Measurements from ENCODE around the gene TMEM131.
"Not testable (repeated sequence)": the region's sequence is repeated elsewhere in the genome, so short reads cannot be mapped to it uniquely, and the experiment has no call there.

Gene TMEM131

DNA sequence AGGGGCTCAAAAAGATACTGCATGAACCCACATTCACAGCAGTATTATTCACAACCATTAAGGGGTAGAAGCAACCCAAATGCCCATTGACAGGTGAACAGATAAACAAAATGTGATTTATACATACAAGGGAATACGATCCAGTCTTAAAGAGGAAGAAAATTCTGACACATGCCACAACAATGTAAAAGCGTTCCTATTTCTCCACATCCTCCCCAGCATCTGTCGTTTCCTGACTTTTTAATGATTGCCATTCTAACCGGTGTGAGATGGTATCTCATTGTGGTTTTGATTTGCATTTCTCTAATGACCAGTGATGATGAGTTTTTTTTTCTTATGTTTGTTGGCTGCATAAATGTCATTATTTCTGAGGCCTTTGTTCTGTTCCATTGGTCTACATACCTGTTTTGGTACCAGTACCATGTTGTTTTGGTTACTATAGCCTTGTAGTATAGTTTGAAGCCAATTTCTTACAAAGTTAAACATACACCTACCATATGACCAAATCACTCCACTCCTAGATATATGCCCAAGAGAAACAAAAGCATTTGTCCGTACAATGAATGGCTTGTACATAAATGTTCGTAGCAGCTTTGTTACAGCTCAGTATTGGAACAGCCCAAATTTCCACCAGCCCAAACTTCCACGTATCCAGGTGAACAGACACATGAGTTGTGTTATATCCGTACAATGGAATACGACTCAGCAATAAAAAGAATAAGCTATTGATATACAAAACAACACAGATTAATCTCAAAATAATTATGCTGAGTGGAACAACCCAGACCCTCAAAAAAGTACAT, 85.1 kb downstream of the TMEM131 start:
- 100% methylated on average over 2 to 3 of the region's 9 CpGs for whole genome bisulfite sequencing, 2 experiments (ENCODE audit: insufficient coverage in 2 of 2)
- H3K27ac ChIP-seq (ENCODE audit: low read depth, low read length, severe bottlenecking): no peak overlapping the region
- peaks cover 19% of the 10 kb centered on the region for H3K36me3 ChIP-seq (ENCODE audit: control insufficient read depth, insufficient read depth, low read length)
- H3K9me3 ChIP-seq (ENCODE audit: control insufficient read depth, low read length): no peaks in the 10 kb centered on the region
- no peak overlapping the region for H3K4me3 ChIP-seq (ENCODE audit: extremely low read depth, insufficient read depth, low read length, poor library complexity, severe bottlenecking)
- no peaks in the 10 kb centered on the region for H3K4me1 ChIP-seq (ENCODE audit: control insufficient read depth, insufficient read depth, low read length, poor library complexity, severe bottlenecking)

DNA sequence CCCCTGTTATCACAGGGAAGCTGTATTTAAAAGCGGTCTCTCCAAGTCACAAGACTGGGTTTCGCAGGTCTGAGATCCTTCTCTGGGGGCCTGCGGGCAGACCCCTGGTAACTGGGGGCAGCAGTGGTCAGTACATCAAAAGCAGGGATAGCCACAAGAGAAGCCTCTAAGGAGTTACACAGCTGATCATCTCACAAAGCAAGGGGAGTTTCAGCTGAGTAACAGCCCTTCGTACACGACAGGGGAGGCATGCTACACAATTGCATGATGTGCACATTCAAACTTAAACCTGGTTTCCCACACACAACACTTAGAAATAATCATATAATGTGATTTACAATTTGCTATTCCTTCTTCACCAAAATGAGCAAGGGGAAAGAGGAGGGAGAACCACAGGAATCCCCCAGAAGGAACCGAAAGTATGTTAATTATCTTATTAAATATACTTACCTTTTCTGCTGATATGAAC, 87.5 kb downstream of the TMEM131 start:
- Histone ChIP-seq H3K36me3 (ENCODE audit: control insufficient read depth, insufficient read depth, low read length) (peaks cover 22% of the 10 kb centered on the region), H3K27ac (ENCODE audit: low read depth, low read length, severe bottlenecking) (no peak overlapping the region), H3K9me3 (ENCODE audit: control insufficient read depth, low read length) (no peaks in the 10 kb centered on the region), H3K4me3 (ENCODE audit: extremely low read depth, insufficient read depth, low read length, poor library complexity, severe bottlenecking) (no peak overlapping the region), H3K4me1 (ENCODE audit: control insufficient read depth, insufficient read depth, low read length, poor library complexity, severe bottlenecking) (no peaks in the 10 kb centered on the region)
- 88% methylated on average over 3 of the region's 6 CpGs; no CpG with 5 or more reads in 1 of the 2 experiments for WGBS, 2 experiments (ENCODE audit: insufficient coverage in 2 of 2)

DNA sequence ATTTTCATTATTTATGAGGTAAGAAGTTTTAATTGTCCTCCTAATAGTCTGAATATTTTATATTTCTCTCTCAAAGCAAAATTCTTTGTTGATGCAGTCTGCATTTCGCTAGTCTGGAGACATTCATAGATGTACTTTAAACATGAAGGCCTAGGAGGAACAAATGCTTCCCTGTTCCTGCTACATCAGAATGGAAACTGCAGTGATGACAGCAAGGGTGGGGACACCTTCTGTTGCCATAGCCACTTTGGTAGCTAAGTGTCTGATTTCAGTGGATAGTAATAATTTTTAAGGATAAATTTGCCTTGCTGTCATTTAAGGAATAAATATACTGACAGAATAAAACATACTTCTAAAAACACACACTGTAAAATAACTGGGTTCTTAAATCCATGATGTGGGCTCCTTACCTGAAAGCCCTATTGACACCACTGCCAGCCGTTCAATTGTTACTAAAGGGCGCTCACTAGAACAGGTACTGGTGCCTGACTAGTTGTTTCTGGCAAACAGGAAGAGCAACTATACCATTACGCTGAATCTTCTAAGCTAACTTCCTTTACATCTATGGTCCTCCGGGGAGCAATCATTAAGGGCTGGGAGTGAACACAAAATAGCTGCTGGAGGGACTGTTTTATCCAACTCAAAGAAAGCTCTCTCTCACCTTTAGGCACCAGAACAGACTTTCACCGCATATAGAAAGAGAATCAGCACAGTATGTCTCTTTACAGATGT, 88.2 kb downstream of the TMEM131 start:
- Histone ChIP-seq H3K36me3 (ENCODE audit: control insufficient read depth, insufficient read depth, low read length) (peaks cover 22% of the 10 kb centered on the region), H3K27ac (ENCODE audit: low read depth, low read length, severe bottlenecking) (no peak overlapping the region), H3K4me3 (ENCODE audit: extremely low read depth, insufficient read depth, low read length, poor library complexity, severe bottlenecking) (no peak overlapping the region), H3K9me3 (ENCODE audit: control insufficient read depth, low read length) (no peaks in the 10 kb centered on the region), H3K4me1 (ENCODE audit: control insufficient read depth, insufficient read depth, low read length, poor library complexity, severe bottlenecking) (no peaks in the 10 kb centered on the region)
- WGBS, 2 experiments (ENCODE audit: insufficient coverage in 2 of 2): 91 to 100% methylated on average over 3 of the region's 6 CpGs

DNA sequence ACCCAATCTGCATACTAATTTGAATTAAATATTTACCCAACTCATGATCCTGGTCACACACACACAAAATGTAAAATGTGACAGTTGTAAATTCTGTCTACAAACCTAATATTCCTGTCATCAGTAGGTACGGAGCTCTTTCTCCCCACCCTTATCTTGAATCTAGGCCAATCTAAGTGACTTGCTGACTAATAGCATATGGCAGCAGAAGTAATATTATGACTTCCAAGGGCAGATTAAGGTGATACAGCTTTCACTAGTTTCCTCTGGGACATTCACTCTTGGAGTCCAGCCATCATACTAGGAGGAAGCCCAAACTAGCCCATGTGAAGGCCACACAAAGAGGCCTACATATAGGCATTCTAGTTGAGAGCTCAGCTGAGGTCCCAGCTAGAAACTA, 89.4 kb downstream of the TMEM131 start:
- H3K27ac ChIP-seq (ENCODE audit: low read depth, low read length, severe bottlenecking): no peak overlapping the region
- no peak overlapping the region for H3K4me3 ChIP-seq (ENCODE audit: extremely low read depth, insufficient read depth, low read length, poor library complexity, severe bottlenecking)
- H3K4me1 ChIP-seq (ENCODE audit: control insufficient read depth, insufficient read depth, low read length, poor library complexity, severe bottlenecking): no peaks in the 10 kb centered on the region
- 100% methylated on average over 1 of the region's 1 CpG; no CpG with 5 or more reads in 1 of the 2 experiments for WGBS, 2 experiments (ENCODE audit: insufficient coverage in 2 of 2)
- no peaks in the 10 kb centered on the region for H3K9me3 ChIP-seq (ENCODE audit: control insufficient read depth, low read length)
- peaks cover 22% of the 10 kb centered on the region for H3K36me3 ChIP-seq (ENCODE audit: control insufficient read depth, insufficient read depth, low read length)

DNA sequence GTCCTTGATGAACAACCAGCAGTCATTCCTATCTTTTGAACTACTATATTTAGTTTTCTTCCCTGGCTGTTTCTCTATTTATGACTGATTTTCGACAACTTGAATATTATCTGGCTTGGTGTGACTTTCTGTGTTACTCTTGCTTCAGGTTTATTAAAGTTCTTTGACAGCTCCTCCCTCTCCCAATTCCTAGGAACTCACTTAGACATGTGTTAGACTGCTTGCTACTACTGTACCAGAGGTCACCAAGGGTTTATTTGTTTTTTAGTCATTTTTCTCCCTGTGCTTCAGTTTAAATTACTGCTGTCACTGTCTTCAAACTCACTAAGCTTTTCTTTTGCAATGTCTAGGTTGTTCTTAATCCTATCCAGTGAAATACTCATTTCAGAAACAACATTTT, 90.5 kb downstream of the TMEM131 start:
- Histone ChIP-seq H3K9me3 (ENCODE audit: control insufficient read depth, low read length) (no peaks in the 10 kb centered on the region), H3K4me1 (ENCODE audit: control insufficient read depth, insufficient read depth, low read length, poor library complexity, severe bottlenecking) (no peaks in the 10 kb centered on the region), H3K27ac (ENCODE audit: low read depth, low read length, severe bottlenecking) (no peak overlapping the region), H3K36me3 (ENCODE audit: control insufficient read depth, insufficient read depth, low read length) (peaks cover 22% of the 10 kb centered on the region), H3K4me3 (ENCODE audit: extremely low read depth, insufficient read depth, low read length, poor library complexity, severe bottlenecking) (no peak overlapping the region)
- no CpG with 5 or more reads among the region's 1 CpG for WGBS, 2 experiments (ENCODE audit: insufficient coverage in 2 of 2)

DNA sequence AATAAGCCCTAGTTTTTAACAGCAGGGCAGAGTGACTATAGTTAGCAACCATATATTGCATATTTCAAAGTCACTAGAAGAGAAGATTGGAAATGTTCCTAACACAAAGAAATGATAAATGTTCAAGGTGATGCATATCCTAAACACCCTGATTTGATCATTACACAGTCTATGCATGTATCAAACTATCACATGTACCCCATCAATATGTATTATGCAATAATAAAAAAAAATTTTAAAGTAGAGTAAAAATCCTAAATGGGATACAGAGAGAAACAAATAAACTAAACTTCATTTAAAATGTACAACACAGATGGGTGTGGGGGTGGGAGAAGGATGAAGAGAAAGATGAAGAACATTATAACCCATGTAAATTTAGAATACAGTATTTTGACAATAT, 93.9 kb downstream of the TMEM131 start:
- Histone ChIP-seq H3K27ac (ENCODE audit: low read depth, low read length, severe bottlenecking) (no peak overlapping the region), H3K36me3 (ENCODE audit: control insufficient read depth, insufficient read depth, low read length) (peaks cover 11% of the 10 kb centered on the region), H3K4me1 (ENCODE audit: control insufficient read depth, insufficient read depth, low read length, poor library complexity, severe bottlenecking) (no peaks in the 10 kb centered on the region), H3K9me3 (ENCODE audit: control insufficient read depth, low read length) (no peaks in the 10 kb centered on the region), H3K4me3 (ENCODE audit: extremely low read depth, insufficient read depth, low read length, poor library complexity, severe bottlenecking) (no peak overlapping the region)

DNA sequence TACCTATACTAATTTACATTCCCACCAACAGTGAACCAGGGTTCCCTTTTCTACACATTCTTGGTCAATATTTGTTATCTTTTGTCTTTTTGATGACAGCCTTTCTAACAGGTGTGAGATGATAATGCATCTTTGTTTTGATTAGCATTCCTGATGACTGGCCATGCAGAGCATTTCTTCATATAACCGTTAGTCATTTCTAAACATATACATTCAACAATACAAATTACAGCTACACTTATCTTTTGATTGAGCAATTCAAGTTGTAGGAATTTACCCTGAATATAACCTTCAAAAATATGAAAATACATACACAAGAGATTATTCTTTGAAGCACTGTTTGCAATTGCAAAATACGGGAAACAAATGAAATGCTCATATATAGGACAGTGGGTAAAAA, 94.9 kb downstream of the TMEM131 start:
- H3K4me1 ChIP-seq (ENCODE audit: control insufficient read depth, insufficient read depth, low read length, poor library complexity, severe bottlenecking): no peaks in the 10 kb centered on the region
- 100% methylated on average over 1 of the region's 2 CpGs; no CpG with 5 or more reads in 1 of the 2 experiments for WGBS, 2 experiments (ENCODE audit: insufficient coverage in 2 of 2)
- H3K9me3 ChIP-seq (ENCODE audit: control insufficient read depth, low read length): no peaks in the 10 kb centered on the region
- no peak overlapping the region for H3K4me3 ChIP-seq (ENCODE audit: extremely low read depth, insufficient read depth, low read length, poor library complexity, severe bottlenecking)
- H3K36me3 ChIP-seq (ENCODE audit: control insufficient read depth, insufficient read depth, low read length): peaks cover 5% of the 10 kb centered on the region
- H3K27ac ChIP-seq (ENCODE audit: low read depth, low read length, severe bottlenecking): no peak overlapping the region

DNA sequence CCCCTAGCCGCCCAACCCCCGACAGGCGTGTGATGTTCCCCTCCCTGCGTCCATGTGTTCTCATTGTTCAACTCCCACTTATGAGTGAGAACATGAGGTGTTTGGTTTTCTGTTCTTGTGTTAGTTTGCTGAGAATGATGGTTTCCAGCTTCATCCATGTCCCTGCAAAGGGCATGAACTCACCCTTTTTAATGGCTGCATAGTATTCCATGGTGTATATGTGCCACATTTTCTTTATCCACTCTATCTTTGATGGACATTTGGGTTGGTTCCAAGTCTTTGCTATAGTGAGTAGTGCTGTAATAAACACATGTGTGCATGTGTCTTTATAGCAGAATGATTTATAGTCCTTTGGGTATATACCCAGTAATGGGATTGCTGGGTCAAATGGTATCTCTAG, 102.7 kb downstream of the TMEM131 start:
- not testable (repeated sequence) for H3K4me3 ChIP-seq (ENCODE audit: extremely low read depth, insufficient read depth, low read length, poor library complexity, severe bottlenecking); H3K9me3 ChIP-seq (ENCODE audit: control insufficient read depth, low read length); H3K4me1 ChIP-seq (ENCODE audit: control insufficient read depth, insufficient read depth, low read length, poor library complexity, severe bottlenecking); H3K36me3 ChIP-seq (ENCODE audit: control insufficient read depth, insufficient read depth, low read length); H3K27ac ChIP-seq (ENCODE audit: low read depth, low read length, severe bottlenecking)
- no CpG with 5 or more reads among the region's 4 CpGs for WGBS, 2 experiments (ENCODE audit: insufficient coverage in 2 of 2)

DNA sequence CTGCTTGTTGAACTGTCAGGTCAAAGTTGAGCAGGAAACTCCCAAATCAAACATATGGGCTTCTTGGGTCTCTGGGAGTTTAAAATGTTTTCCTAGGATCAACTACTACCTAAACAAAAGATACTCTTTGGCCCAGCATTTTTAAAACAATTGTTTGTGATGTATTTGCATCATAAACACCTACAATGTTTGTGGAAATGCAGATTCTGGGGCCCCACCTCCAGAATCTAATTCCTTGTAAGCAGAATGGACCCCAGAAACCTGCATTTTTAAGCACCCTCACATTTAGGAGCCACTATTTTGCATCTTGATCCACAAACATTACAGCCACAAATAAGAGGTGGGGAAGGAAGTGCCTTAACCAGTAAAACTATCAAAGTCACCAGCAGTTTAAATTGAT, 104.1 kb downstream of the TMEM131 start:
- H3K36me3 ChIP-seq (ENCODE audit: control insufficient read depth, insufficient read depth, low read length): peaks cover 11% of the 10 kb centered on the region
- H3K9me3 ChIP-seq (ENCODE audit: control insufficient read depth, low read length): peaks cover 5% of the 10 kb centered on the region

DNA sequence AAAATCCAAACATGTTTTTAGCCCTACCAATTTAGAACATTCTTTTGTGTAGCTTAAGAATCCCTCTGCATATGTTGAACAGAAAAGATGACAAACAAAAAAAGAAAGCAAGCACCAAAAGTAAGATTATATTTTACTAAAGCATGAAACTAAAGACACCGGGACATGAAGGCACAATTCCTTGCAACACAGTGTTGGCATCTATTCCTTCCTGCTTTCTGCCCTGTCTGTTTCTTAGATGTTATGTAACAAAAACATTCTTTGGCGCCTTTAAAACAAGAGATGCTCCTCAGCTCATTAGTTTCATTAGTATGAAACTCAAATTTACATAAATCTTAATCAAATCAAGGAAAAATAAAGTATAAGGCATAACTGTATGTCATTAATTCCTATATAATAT, 106.6 kb downstream of the TMEM131 start:
- H3K36me3 ChIP-seq (ENCODE audit: control insufficient read depth, insufficient read depth, low read length): peaks cover 33% of the 10 kb centered on the region
- no peak overlapping the region for H3K4me3 ChIP-seq (ENCODE audit: extremely low read depth, insufficient read depth, low read length, poor library complexity, severe bottlenecking)
- no CpG with 5 or more reads among the region's 2 CpGs for WGBS, 2 experiments (ENCODE audit: insufficient coverage in 2 of 2)
- no peaks in the 10 kb centered on the region for H3K4me1 ChIP-seq (ENCODE audit: control insufficient read depth, insufficient read depth, low read length, poor library complexity, severe bottlenecking)
- peaks cover 14% of the 10 kb centered on the region for H3K9me3 ChIP-seq (ENCODE audit: control insufficient read depth, low read length)
- no peak overlapping the region for H3K27ac ChIP-seq (ENCODE audit: low read depth, low read length, severe bottlenecking)

More for the DNA sequence above, 104.1 kb downstream of the TMEM131 start:
- no peaks in the 10 kb centered on the region for H3K4me1 ChIP-seq (ENCODE audit: control insufficient read depth, insufficient read depth, low read length, poor library complexity, severe bottlenecking)
- no peak overlapping the region for H3K4me3 ChIP-seq (ENCODE audit: extremely low read depth, insufficient read depth, low read length, poor library complexity, severe bottlenecking)
- H3K27ac ChIP-seq (ENCODE audit: low read depth, low read length, severe bottlenecking): no peak overlapping the region

DNA sequence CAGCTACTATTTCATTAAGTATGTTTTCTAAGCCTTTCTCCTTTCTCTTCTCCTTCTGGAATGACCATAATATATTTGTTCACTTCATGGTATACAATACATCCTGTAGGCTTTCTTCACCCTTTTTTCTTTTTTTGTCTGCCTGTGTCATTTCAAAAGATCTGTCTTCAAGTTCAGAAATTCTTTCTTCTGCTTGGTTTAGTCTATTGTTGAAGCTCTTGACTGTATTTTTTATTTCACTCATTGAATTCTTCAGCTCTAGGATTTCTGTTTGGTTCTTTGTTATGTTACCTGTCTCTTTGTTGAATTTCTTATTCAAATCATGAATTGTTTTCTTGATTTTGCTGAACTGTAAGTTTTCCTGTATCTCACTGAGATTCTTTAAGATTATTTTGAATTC, 109.9 kb downstream of the TMEM131 start:
- H3K4me3 ChIP-seq (ENCODE audit: extremely low read depth, insufficient read depth, low read length, poor library complexity, severe bottlenecking): no peak overlapping the region
- peaks cover 14% of the 10 kb centered on the region for H3K9me3 ChIP-seq (ENCODE audit: control insufficient read depth, low read length)
- no peak overlapping the region for H3K27ac ChIP-seq (ENCODE audit: low read depth, low read length, severe bottlenecking)
- H3K4me1 ChIP-seq (ENCODE audit: control insufficient read depth, insufficient read depth, low read length, poor library complexity, severe bottlenecking): no peaks in the 10 kb centered on the region
- peaks cover 33% of the 10 kb centered on the region for H3K36me3 ChIP-seq (ENCODE audit: control insufficient read depth, insufficient read depth, low read length)

Measured in mesodermal cell (in vitro differentiated cells).